Astrocyte (in vitro differentiated cells and primary cell): ENCODE measurements around the gene ZNF14.

Source experiments
- EZH2 ChIP-seq: IDR thresholded peaks from 2 replicates; pipeline ENCODE4 v1.6.1; 2012; ENCODE audit warnings: mild to moderate bottlenecking, low read length, inconsistent platforms; ENCODE audit not compliant: insufficient read depth
- TF ChIP-seq, protein P1 (sequence below): IDR thresholded peaks from 2 replicates; pipeline ENCODE4 v1.5.1; 2011; ENCODE audit warnings: low read depth, mild to moderate bottlenecking, inconsistent platforms, low read length, moderate library complexity; ENCODE audit not compliant: insufficient read depth

DNA sequence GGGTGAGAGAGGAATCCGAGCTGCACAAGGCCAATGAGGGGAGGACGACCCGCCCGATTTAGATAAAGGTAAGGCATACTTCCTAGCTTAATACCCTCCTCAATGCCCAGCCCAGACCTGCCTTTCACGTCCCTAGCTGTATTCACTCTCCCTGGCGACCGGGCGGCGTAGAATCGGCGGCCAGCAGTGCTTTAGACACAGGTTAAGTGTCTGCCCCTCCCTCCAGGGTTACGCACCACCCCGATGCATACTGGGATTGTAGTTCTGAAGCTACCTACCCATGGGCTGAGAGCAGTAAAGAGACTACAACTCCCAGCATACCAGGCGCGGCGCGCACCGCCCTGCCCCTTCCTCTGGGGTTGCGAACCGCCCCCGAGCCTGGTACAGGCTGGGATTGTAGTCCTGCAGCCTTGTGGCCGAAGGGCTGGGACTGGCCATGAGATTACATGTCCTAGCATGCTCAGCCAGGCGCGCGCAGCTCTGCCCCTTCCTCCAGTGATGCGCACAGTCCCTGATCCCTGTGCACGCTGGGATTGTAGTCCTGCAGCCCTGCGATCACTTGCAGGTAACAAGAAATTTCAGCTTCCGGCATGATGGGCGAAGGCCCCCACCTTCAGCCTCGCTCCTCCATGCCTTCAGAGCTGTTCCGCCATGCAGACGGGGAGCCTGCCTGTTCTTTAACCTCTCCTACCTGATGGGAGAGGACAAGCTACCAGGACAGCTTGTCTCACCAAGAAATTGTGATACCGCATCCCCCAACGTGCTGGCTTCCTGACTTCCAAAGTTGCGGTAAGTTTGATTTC, 43.5 kb upstream of the ZNF14 start:
- TF ChIP-seq, protein P1, sequence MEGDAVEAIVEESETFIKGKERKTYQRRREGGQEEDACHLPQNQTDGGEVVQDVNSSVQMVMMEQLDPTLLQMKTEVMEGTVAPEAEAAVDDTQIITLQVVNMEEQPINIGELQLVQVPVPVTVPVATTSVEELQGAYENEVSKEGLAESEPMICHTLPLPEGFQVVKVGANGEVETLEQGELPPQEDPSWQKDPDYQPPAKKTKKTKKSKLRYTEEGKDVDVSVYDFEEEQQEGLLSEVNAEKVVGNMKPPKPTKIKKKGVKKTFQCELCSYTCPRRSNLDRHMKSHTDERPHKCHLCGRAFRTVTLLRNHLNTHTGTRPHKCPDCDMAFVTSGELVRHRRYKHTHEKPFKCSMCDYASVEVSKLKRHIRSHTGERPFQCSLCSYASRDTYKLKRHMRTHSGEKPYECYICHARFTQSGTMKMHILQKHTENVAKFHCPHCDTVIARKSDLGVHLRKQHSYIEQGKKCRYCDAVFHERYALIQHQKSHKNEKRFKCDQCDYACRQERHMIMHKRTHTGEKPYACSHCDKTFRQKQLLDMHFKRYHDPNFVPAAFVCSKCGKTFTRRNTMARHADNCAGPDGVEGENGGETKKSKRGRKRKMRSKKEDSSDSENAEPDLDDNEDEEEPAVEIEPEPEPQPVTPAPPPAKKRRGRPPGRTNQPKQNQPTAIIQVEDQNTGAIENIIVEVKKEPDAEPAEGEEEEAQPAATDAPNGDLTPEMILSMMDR = no peak
- no peak for TF ChIP-seq EZH2
